ENCODE data around the gene CPE. TPM values are rescaled to one million over a fixed set of nuclear protein-coding genes. Genes with fewer than 3 reads are reported as not detected.

The CPE gene
- total and polyA plus RNA-seq, 4 donors = 3.0 to 5.6 (median 4.5) TPM

GRCh38 chr4:165361810-165362209 lies 17.0 kb upstream of the CPE start:
- Histone ChIP-seq H3K4me1 (ENCODE audit: control insufficient read depth in 4 of 4, insufficient read depth in 4 of 4, low read length in 3 of 4) (no peaks in the 10 kb centered on the region), H3K27me3 (ENCODE audit: control insufficient read depth in 4 of 4, insufficient read depth in 4 of 4, low read length in 3 of 4) (no peaks in the 10 kb centered on the region), H3K9ac (ENCODE audit: low read depth in 1 of 2, low read length in 2 of 2) (no peak overlapping the region), H3K4me3 (ENCODE audit: low read depth in 1 of 3, low read length in 3 of 3) (no peak overlapping the region), H3K36me3 (ENCODE audit: control insufficient read depth in 4 of 4, insufficient read depth in 3 of 4, low read depth in 1 of 4, low read length in 3 of 4) (no peaks in the 10 kb centered on the region), H3K9me3 (ENCODE audit: control insufficient read depth in 4 of 4, low read length in 3 of 4) (no peaks in the 10 kb centered on the region), H3K27ac (ENCODE audit: low read depth in 1 of 2, low read length in 2 of 2) (no peak overlapping the region)
- TF ChIP-seq YY1 (IDR thresholded peaks at IDR 0.05) = no peak
- no peak for TF ChIP-seq EGR1 (IDR thresholded peaks at IDR 0.05; ENCODE audit: low read depth in 2 of 2)
- TF ChIP-seq ATF3 (IDR thresholded peaks at IDR 0.05) = no peak
- no peak for TF ChIP-seq TAF1 (conservative IDR thresholded peaks at IDR 0.05)
- no peak for TF ChIP-seq HNF4A (conservative IDR thresholded peaks at IDR 0.05)
- TF ChIP-seq HNF4G (IDR thresholded peaks at IDR 0.05) = no peak
- TF ChIP-seq RXRA (IDR thresholded peaks at IDR 0.05) = no peak
- no peak for TF ChIP-seq SP1 (IDR thresholded peaks at IDR 0.05)
- TF ChIP-seq CTCF (IDR thresholded peaks at IDR 0.05; ENCODE audit: low read depth, low read length, missing input control) = no peak
- TF ChIP-seq REST (IDR thresholded peaks at IDR 0.05) = no peak
- no peak for TF ChIP-seq NR2F2 (IDR thresholded peaks at IDR 0.05)
- no peak for TF ChIP-seq JUND (IDR thresholded peaks at IDR 0.05)
- no peak for TF ChIP-seq FOXA2 (IDR thresholded peaks at IDR 0.05)
- no peak for TF ChIP-seq RAD21 (IDR thresholded peaks at IDR 0.05)
- TF ChIP-seq FOXA1 (IDR thresholded peaks at IDR 0.05) = no peak
- no peak for TF ChIP-seq ZBTB33 (IDR thresholded peaks at IDR 0.05)
- no peak for TF ChIP-seq MAX (IDR thresholded peaks at IDR 0.05)
- DNase-seq (ENCODE audit: low spot score) = no peak
- 85% methylated on average over 2 of the region's 2 CpGs for whole genome bisulfite sequencing
